GM10248 (cell line): ENCODE data around the gene TMC2.

Experiments
- CTCF ChIA-PET: fragments of 300-600 bp; sonication (Branson Sonifier 250); formaldehyde crosslinking; extraction: SDS; loops from one replicate; lab custom pipeline; 2021; ENCODE audit warnings: antibody characterized with exemption; lab: Yijun Ruan, JAX
- POLR2A ChIA-PET: fragments of 350-650 bp; sonication (Branson Sonifier 250); formaldehyde crosslinking; extraction: SDS; loops from one replicate; lab custom pipeline; 2020; ENCODE audit warnings: antibody characterized with exemption; lab: Yijun Ruan, JAX
- DNase-seq: peaks from one replicate; pipeline ENCODE4 v3.0.0; 2012; ENCODE audit errors: extremely low spot score
- CTCF ChIP-seq: IDR thresholded peaks from 2 replicates; pipeline ENCODE4 v1.5.1; 2012; ENCODE audit warnings: mild to moderate bottlenecking, low read depth; ENCODE audit errors: extremely low read depth, missing control alignments, control extremely low read depth

TMC2 gene

GRCh38 chr20:2564406-2564805, 28.0 kb downstream of the TMC2 start:
- ChIA-PET CTCF (no interaction called here), POLR2A (interaction anchor here (0.6 kb wide), 1 partner anchor 646 kb away, joined by 3 read pairs; no protein-coding TSS in a partner anchor)
- no peak for TF ChIP-seq CTCF
- no peak for DNase-seq

GRCh38 chr20:2575682-2576081, 39.3 kb downstream of the TMC2 start:
- CTCF ChIA-PET, result interaction anchor here (0.9 to 1.7 kb wide), 2 partner anchors 10 to 12 kb away, joined by 3 to 4 read pairs; no protein-coding TSS in a partner anchor
- DNase-seq, result no peak
- no peak for TF ChIP-seq CTCF
- POLR2A ChIA-PET, result no interaction called here

- CTCF ChIA-PET, result interaction anchor here (0.9 to 1.7 kb wide), 2 partner anchors 9 to 12 kb away, joined by 3 to 4 read pairs; no protein-coding TSS in a partner anchor
- no peak for DNase-seq
- no peak for TF ChIP-seq CTCF
- POLR2A ChIA-PET, result no interaction called here
These were observed 39.9 kb downstream of the TMC2 start for GRCh38 chr20:2576317-2576727.

- POLR2A ChIA-PET, result no interaction called here
- DNase-seq, result no peak
- CTCF ChIA-PET, result no interaction called here
- no peak for TF ChIP-seq CTCF
These were observed 42.3 kb downstream of the TMC2 start for GRCh38 chr20:2578475-2579192.

GRCh38 chr20:2585811-2586210, 49.4 kb downstream of the TMC2 start:
- ChIA-PET CTCF (interaction anchor here (1.1 kb wide), 1 partner anchor 10 kb away, joined by 3 read pairs; no protein-coding TSS in a partner anchor), POLR2A (no interaction called here)
- DNase-seq, result no peak

GRCh38 chr20:2593756-2594155, 57.4 kb downstream of the TMC2 start:
- DNase-seq, result no peak
- POLR2A ChIA-PET, result no interaction called here
- no peak for TF ChIP-seq CTCF
- CTCF ChIA-PET, result no interaction called here

More at GRCh38 chr20:2585811-2586210, 49.4 kb downstream of the TMC2 start:
- no peak for TF ChIP-seq CTCF
